CD4-positive, alpha-beta T cell treated with Interleukin-2 at 100 ng/mL for 4 hours (primary cell): ENCODE results near the gene CERS6.

Source experiments
- DNase-seq: peaks from one replicate; pipeline ENCODE4 v3.0.0-alpha.2; 2020; ENCODE audit warnings: low spot score

CERS6 gene

DNA sequence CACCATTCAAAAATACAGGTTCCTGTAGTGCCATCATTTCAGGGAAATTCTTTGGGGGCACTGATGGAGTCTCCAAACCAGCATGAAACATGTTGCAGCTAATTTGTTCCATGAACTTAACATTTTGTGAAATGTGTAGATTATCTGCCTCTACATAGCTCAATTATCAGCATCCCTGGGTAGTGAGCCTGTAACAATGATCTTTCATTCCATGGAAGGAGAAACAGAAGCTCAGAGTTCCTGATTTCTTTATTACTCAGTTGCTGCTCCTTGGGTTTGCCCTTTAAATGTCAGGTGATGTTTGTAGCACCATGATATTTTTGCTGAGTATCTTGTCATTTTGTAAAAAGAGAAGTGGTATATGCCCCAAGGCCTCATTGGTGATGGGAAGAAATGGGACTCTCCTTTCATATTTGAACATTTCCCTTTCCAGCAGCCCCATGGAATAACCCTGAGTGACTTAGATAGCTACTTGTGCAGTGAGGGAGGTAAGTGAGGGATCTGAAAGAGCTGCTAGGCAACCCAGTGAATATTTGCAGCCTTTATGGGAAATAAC is 146.9 kb downstream of the CERS6 start:
- DNase-seq, result no peak

- DNase-seq, result no peak
Measured at GRCh38 chr2:168603439-168603961, 147.4 kb downstream of the CERS6 start.

DNA sequence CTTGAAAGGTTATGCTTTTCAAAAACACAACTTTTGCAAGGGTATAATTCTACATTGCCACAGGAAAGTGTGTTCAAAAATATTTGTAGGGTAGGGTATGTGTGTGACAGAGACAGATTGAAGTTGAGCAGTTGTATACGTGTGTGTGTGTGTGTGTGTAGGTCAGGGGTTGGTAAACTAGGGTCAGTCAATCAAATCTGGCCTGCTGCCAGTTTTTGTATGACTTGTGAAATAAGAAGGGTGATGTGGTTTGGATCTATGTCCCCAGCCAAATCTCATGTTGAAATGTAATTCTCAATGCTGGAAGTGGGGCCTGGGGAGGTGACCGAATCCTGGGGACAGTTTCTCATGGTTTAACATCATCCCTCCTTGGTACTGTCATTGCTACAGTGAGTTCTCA is 148.2 kb downstream of the CERS6 start:
- DNase-seq, result no peak

DNA sequence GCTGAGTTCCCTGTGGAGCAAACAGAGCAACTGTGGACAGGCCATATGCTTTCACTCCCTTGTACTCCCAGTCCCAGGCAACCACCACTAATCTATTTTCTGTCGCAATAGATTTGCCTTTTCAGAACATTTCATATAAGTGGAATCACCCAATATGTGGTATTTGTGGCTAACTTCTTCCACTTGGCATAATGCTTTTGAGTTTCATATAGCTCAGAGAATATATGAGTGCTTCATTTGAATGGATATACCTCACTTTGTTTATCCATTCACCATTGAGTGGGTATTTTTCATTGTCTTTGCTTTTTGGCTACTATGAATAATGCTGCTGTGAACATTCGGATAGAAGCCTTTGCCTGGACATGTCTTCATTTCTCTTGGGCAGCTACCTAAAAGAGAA is 151.9 kb downstream of the CERS6 start:
- no peak for DNase-seq

DNA sequence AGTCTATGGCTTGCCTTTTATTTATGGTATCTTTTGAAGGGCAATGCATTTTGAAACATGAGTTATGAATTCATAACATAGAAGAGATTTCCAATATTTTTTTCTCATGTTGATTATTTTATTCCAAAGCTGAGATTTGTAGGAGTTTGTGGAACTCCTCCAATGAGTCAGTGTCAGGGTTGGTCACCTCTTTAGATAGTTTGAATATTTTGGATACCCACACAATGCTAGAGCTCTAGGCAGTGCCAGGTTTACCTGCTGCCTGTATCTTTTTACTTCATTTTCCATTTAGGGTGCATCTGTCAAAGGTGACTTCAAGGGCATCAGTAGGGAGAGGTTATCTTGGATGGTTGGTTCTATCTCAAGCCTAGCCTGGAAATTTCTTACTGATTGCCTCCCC is 152.7 kb downstream of the CERS6 start:
- DNase-seq, result no peak

- DNase-seq, result no peak
Measured at GRCh38 chr2:168611091-168611490, 155.0 kb downstream of the CERS6 start.

DNA sequence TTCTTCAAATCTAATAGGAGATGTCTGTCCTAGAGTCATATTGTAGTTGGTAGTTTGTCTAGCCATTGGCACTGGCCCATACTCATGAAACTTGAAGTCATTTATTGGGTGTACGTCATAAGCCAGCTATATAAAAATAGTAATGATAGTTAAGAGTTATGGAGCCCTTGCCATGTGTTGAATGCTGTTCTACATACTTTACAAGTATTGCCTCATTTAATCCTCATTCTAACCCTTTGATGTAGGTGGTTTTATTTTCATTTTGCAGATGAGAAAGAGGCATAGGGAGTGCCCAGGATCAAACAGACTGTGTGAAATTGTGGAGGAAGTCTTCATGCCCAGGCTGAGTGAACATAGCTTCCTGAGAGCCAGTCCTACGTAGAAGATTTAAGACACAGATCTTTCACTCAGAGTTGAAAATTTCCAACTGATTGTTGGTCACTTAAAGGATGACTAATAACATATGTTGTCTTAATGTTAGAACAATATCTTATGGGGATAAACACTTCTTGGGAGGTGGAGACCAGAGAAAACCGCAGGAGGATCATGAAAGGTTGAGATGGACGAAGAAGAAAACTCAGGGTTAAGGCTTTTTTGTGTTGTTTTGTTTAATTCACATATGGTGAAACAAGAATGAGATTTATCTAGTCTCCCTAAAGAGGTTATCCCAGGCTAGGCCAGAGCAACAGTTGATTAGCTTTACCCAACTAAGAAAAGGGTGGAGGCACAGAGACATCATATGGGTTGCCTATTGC is 156.0 kb downstream of the CERS6 start:
- DNase-seq, result no peak

DNA sequence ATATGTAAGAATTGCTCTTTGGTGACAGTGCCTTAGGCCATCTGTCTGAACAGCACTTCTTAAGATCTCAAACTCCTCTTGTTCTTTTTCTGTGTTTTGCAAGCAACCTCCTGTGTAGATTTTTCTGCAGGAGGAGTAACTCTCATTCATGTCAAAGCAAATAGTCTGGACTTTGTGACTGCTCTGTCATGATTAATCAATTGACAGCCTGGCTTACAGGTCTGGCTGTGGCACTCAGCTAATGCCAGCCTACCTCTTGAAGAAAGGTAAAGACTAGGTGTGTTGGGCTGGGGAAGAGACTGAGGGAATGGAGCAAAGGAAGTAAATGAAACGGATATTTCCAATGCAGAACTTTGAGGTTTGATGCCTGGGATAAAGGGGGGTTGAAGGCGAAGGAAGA is 156.6 kb downstream of the CERS6 start:
- DNase-seq, result no peak

- no peak for DNase-seq
Measured at GRCh38 chr2:168613551-168613950, 157.5 kb downstream of the CERS6 start.

- no peak for DNase-seq
Measured at GRCh38 chr2:168614172-168615018, 158.3 kb downstream of the CERS6 start.

DNA sequence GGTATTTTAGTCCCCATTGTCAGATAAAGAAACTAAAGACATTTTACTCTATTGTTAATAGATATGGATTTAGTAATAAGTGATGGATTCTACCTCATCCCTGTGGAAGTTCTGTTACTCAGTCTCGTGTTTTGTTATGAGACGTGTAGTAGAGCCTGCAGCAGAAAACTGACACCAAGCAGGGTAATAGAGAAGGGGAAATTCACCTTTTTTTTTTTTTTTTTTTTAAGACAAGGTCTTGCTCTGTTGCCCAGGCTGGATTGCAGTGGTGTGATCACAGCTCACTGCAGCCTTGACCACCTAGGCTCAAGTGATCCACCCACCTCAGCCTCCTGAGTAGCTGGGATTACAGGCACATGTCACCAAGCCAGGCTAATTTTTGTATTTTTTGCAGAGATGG is 164.5 kb downstream of the CERS6 start:
- DNase-seq, result no peak

DNA sequence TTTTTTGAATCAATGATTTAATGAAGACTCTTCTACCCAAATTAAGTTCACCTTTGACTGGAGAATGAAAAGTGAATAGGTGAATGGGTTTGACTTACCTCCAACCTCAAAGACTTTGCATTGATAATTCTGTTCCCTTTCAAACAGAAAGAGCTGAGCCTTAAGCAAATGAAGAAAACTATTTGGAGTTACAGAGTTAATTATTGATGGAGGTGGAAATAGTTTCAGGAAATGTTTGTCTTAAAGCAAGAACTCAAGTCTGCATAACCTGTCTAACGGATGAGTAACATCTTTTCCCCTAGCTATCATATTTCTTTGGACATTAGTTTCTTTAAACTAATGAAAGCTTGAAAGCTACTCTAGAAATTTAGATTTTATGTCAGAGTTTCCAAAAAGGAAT is 166.5 kb downstream of the CERS6 start:
- no peak for DNase-seq

DNA sequence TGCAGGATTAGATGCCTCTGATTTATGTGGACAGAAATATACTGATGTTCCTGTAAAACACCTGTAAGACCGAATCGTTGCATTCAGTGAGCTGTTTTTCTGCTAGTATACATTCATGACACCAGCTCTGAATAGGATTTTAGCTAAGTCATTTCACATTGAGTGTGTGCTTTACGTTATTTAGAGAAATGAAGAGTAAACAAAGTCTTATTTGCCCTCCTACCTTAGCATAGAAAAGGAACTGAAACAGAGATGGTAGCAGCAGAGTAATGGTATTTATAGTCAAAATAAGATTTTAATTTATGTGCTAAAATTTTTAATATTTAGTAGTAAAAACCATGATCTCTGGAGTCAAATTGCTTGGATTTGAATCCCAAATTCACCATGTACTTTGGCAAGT is 168.0 kb downstream of the CERS6 start:
- DNase-seq, result no peak

DNA sequence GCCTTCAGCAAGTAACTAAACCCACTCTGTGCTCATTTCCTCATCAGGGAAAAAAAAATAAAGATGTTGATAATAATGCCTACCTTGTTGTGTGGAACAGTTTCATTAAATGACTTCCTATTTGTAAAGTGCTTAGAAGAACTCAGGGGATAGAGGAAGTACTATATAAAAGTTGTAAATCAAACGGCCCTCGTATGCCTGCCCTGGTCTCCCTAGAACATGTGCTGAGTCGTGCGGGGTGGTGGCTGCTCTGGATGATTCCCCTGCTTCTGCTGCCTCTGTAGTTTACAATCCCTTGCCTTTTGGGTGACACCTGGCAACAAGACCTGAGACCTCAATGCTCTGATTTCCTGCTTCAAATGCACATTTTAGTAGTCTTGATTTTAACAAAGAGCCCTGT is 170.0 kb downstream of the CERS6 start:
- DNase-seq, result no peak

DNA sequence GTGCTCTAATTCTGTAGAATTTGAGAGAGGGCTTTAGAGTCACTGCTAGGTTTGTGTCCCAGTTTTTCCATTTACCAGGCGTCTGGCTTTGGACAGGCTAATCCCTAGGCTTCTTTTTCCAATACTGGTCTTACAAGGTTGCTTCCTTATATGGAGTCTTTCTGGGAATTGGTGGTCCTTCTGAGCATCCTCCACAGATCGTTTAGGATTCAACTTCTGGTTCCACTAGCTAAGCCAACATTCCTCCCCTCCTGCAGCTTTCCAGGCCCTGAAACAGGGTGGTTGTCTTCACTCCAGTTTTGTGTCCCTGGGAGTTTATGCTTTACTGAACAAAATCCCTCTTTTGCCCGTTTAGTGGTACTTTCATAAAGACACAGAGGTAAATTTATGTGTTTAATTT is 170.6 kb downstream of the CERS6 start:
- DNase-seq, result no peak

- DNase-seq, result no peak
Measured at GRCh38 chr2:168632709-168633121, 176.6 kb downstream of the CERS6 start.

DNA sequence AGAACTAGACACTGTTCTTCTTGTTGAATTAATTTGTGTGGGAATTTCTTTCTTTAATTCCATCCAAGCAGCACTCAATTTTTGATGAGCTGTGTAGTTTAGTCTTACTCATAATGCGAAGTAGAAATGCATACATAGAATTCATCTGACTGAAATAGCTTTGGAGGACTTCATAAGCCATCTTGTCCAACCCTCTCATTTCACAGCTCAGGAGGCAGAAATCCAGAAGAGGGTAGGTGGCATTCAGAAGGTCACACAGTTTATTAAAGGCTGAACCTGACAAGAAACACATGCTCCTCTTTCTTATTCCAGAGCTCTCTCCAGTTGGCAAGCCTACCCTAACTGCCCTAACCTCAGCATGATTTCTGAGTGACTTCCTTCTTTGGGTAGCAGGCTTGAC is 177.1 kb downstream of the CERS6 start:
- no peak for DNase-seq

DNA sequence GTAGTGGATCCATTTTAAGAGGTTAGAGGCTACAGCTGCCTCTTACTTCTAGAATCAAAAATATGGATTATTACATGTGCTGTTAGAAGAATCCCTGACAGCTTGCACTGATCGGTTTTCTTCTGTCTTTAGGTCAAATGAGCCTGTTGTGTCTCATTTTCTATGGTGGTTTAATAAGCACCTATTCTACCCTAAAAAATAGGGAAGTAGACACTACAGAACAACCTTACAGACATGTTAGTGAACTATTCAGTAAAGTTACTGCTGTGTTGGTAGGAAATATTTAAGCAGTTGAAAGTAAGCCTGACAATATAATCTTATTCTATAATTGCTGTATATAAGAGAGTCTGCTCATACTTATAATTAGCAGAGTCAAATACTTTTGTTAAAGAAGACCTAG is 177.8 kb downstream of the CERS6 start:
- DNase-seq, result no peak

DNA sequence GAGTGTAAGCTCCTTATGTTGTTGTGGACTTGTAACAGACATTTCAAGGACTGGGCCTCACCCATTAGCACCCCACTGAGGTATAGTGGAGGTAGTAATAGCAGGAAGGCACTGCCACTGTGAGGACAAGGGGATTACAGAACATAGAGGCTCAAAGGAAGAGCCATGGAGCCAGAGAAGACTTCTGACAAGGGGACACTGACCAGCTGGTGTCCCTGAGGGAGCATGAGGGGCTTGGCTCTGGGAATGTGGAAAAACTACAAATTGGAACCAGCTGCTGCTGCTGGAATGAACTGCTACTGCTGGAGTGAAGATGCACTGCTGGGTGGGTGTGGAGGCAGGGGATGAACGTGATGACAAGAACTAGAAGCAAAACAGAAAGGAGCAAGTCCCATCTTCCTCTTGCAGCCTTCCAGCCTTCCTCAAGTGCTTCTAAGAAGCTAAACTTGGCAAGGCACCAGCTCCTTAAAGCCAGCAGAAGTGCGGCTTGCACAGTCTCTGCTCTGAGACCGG is 179.0 kb downstream of the CERS6 start:
- no peak for DNase-seq

DNA sequence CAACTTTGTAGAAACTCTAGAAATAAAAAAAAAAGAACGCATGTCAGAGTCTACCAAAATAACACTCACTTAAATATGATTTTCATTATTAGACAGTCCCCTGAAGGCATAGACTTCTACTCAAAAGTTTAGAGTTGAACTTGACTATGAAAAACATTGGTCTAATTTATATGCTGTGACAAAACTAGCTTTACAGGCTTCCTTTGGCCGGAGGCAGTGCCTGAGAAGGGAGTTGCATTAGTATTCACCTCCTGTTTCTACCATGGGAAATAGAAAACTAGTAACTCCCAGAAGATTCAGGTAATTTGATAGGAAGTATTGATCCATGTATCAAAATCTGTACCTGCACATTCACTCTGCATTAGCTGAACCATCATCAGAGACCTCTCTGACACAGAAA is 182.9 kb downstream of the CERS6 start:
- no peak for DNase-seq

DNA sequence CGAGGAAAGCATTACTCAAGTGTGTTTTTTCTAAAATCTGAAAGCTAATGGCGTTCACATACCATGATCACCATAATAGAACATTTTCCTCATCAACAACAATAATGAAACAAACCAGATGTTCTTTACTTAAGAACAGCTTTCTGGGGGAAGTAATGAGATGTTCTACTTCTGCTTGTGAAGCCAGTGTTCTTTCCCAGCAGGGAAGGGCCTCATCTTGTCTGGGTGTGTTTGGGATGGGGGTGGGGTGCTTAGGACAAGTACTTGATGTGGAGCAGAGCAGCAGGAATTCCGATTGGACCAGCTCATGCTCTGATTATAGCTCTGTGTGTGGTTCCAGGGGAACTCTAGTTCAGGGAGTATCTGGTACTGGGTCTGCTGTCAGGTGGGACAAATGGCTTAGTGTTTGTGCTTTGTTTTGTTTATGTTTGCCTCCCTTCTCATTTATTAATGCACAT is 183.4 kb downstream of the CERS6 start:
- no peak for DNase-seq

GRCh38 chr2:168640039-168640438 is 184.0 kb downstream of the CERS6 start:
- no peak for DNase-seq

DNA sequence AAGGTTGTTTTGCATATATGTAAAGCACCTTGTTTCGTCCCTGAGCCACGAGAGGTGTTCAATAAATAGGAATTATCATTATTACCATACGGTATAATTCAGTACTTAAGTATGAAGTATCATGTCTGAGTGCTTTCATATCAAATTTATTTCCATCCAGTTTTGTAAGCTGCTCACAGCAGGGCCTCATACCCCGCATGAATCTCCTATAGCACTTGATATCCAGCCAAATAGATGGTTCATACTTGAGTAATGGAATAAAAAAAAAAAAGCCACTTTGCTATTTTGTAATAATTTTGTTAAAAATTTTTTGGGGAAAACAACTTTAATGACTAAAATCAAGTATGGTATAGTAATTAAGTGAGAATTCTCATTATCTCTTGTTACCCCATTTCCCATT is 185.6 kb downstream of the CERS6 start:
- no peak for DNase-seq
